Stimulated activated CD8-positive, alpha-beta memory T cell treated with anti-CD3 and anti-CD28 coated beads, Interleukin-15, amount 100 ng/mL, for 4 hours (primary cell): ENCODE data around the gene NR1D1.

Experiments
- DNase-seq, 2 donors: peaks; one replicate each; pipeline ENCODE4 v3.0.0-alpha.2; 2020; ENCODE audit warnings: low read depth in 2 of 2

Gene NR1D1

GRCh38 chr17:40097087-40097486 is 3.3 kb downstream of the NR1D1 start:
- DNase-seq = no peak

- peak; percentile 50 to 81 for DNase-seq
Observed at GRCh38 chr17:40095944-40096791, 4.2 kb downstream of the NR1D1 start.

GRCh38 chr17:40095351-40095943 is 4.9 kb downstream of the NR1D1 start:
- no peak for DNase-seq

- DNase-seq = no peak
Observed at GRCh38 chr17:40094874-40095273, 5.5 kb downstream of the NR1D1 start.

GRCh38 chr17:40093580-40094201 is 6.7 kb downstream of the NR1D1 start:
- DNase-seq = no peak

GRCh38 chr17:40093005-40093579 is 7.3 kb downstream of the NR1D1 start:
- DNase-seq = no peak

- no peak for DNase-seq
Observed at GRCh38 chr17:40092581-40092980, 7.8 kb downstream of the NR1D1 start.

- DNase-seq = no peak
Observed at GRCh38 chr17:40091691-40092397, 8.5 kb downstream of the NR1D1 start.

- DNase-seq = no peak
Observed at GRCh38 chr17:40090237-40091119, 9.9 kb downstream of the NR1D1 start.

GRCh38 chr17:40089077-40089895 is 11.1 kb downstream of the NR1D1 start:
- DNase-seq = no peak

- DNase-seq = no peak
Observed at GRCh38 chr17:40087903-40088718, 12.3 kb downstream of the NR1D1 start.

GRCh38 chr17:40087049-40087794 is 13.2 kb downstream of the NR1D1 start:
- no peak for DNase-seq

GRCh38 chr17:40086150-40087044 is 14.0 kb downstream of the NR1D1 start:
- no peak for DNase-seq

GRCh38 chr17:40084477-40084876 is 15.9 kb downstream of the NR1D1 start:
- DNase-seq = no peak

- no peak for DNase-seq
Observed at GRCh38 chr17:40079545-40079944, 20.8 kb downstream of the NR1D1 start.

- DNase-seq = no peak
Observed at GRCh38 chr17:40076591-40076990, 23.8 kb downstream of the NR1D1 start.

- DNase-seq = no peak
Observed at GRCh38 chr17:40075942-40076498, 24.4 kb downstream of the NR1D1 start.
